NCI-H2227 treated with DMSO at 0.1 percent for 48 hours (cell line): ENCODE results near the gene PAPSS2.

Experiments used
- DNase-seq: peaks from one replicate; lab custom pipeline; 2025; lab: John Stamatoyannopoulos, UW

Gene PAPSS2

DNA sequence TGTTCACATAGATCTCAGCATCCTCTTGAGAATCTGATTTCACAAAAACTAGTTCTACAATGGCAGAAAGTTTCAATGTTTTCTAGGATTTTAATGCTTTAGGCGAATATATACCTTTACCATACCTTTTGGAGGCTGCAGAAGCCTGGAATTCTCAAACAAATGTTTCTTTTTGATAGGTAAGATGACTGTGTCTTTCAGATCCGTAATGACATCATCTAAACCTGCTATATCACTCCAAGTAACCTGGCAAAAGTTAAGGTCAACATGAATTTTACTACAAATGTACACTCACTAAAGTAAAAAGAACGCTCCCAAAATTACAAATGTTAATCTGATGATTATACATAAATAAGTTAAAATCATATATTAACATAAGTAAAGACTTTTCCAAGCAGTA, 130.5 kb downstream of the PAPSS2 start:
- DNase-seq: no peak

DNA sequence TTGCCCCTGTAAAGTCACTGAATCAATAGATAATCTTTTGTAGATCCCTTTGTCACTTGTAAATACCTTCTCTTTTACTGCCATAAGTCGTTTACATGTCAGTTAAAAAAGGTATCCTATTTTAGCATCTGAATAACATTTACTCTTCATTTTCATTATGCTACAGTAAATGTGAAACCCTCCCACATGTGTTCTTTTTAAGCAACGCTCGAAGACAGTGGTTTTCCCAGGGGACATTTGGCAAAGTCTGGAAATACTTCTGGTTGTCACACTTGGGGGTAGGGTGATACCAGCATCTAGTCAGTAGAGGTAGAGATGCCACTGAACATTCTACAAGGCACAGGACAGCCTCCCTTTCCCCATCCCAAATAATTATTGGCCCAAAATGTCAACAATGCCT, 134.6 kb downstream of the PAPSS2 start:
- no peak for DNase-seq
